LNCAP (cell line): ENCODE data around the gene KCND3.
A peak's percentile ranks its signal among the peaks of the same experiment; 100 is the strongest.

Experiments used
- TF ChIP-seq, protein P1 (sequence below): fragments of 450-650 bp; IDR thresholded peaks from 2 replicates; pipeline ENCODE4 v1.5.1; 2017; ENCODE audit warnings: mild to moderate bottlenecking

KCND3 gene

DNA sequence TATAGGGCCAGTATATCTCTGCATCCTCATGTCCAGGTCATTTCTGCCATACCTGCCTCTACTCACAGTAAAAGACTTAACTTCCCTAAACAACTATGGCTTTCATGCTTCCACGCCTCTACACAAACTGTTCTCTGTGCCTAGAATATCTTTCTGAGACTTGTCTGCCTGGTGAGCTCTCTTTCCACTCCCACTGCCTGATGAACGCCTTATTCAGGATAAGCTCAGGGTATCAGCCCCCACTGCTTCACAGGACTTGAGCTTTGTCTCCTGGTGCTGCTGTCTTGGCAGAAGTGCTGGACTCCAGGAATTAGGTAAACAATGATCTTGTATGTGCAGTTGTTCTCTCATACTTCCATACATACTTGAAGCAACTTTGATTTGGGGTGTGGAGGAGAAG, 238.6 kb downstream of the KCND3 start:
- TF ChIP-seq, protein P1, sequence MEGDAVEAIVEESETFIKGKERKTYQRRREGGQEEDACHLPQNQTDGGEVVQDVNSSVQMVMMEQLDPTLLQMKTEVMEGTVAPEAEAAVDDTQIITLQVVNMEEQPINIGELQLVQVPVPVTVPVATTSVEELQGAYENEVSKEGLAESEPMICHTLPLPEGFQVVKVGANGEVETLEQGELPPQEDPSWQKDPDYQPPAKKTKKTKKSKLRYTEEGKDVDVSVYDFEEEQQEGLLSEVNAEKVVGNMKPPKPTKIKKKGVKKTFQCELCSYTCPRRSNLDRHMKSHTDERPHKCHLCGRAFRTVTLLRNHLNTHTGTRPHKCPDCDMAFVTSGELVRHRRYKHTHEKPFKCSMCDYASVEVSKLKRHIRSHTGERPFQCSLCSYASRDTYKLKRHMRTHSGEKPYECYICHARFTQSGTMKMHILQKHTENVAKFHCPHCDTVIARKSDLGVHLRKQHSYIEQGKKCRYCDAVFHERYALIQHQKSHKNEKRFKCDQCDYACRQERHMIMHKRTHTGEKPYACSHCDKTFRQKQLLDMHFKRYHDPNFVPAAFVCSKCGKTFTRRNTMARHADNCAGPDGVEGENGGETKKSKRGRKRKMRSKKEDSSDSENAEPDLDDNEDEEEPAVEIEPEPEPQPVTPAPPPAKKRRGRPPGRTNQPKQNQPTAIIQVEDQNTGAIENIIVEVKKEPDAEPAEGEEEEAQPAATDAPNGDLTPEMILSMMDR, result no peak

DNA sequence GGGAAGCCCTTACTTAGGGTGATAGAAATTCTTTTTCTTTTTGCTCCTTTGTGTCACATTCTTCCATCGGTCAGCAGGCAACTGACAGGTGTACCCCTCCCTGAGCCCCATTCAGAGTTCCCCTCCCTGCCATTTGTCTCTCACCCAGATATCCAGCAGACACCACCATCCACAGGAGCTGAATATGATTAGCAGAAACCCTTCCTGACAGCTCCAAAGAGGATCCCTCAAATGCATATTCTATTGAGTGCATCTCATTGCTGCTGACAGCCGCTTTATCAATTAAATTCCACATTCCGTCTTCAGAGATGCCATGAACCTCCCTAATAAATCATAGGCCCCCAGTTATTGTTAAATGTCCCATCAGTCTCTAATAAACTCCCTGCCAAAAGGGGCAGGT, 239.8 kb downstream of the KCND3 start:
- TF ChIP-seq, protein P1, result no peak

DNA sequence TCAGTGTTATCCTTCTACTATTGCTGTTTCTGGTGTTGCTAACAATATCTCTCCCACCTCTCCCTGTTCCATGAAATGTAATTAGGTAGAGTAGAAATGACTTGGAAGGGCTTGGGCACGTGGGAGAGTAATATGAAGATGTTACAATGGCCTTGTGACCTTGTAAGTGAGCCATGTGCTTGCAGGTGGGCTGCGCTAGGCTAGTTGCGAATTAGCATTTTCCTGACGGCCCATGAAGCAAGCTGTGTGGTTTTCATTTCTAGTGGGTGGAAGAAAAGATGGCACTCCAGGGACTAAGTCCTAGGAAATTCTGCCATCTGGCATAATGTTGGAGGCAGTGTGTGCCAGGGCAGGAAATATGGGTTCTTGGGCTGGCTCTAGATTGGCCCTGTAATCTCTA, 241.5 kb downstream of the KCND3 start:
- TF ChIP-seq, protein P1, result no peak

DNA sequence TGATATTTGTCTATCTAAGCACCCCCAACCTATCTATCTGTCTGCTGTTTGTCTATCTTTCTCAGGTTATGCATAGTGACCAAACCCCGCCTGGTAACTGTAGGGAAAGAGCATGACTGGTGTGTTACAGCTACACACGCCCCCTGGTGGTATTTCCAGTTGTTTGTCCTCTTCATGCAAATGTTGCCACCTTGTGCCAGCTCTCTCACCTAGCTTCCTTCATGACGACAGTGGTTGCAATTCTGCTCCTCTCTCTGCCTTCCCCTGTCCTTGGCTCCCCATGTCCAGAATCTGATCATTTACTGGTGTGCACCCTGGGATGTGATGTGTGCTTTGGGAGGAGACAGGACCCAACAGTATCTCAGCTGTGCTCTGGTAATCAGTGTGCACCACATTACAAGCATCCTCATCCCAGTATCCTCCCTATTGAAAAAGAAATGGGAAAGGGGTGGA, 242.2 kb downstream of the KCND3 start:
- TF ChIP-seq, protein P1, result peak; percentile 63

DNA sequence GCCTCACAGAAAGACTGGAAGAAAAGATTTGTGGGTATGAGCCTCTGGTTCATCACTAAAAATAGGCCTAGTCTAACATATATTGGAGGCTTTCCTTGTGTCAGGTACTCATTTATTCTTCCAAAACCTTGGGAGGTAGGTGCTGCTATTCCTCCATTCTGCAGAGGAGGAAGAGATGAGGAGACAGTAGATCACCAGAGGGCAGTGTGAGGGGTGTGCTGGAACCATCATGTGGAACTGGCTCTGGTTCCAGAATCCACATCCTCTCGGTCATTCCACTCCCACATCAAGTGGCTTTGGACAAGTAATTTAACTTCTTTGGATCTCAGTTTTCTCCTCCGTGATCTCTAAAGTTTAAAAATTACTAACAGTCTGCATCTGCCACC, 242.9 kb downstream of the KCND3 start:
- TF ChIP-seq, protein P1, result no peak

DNA sequence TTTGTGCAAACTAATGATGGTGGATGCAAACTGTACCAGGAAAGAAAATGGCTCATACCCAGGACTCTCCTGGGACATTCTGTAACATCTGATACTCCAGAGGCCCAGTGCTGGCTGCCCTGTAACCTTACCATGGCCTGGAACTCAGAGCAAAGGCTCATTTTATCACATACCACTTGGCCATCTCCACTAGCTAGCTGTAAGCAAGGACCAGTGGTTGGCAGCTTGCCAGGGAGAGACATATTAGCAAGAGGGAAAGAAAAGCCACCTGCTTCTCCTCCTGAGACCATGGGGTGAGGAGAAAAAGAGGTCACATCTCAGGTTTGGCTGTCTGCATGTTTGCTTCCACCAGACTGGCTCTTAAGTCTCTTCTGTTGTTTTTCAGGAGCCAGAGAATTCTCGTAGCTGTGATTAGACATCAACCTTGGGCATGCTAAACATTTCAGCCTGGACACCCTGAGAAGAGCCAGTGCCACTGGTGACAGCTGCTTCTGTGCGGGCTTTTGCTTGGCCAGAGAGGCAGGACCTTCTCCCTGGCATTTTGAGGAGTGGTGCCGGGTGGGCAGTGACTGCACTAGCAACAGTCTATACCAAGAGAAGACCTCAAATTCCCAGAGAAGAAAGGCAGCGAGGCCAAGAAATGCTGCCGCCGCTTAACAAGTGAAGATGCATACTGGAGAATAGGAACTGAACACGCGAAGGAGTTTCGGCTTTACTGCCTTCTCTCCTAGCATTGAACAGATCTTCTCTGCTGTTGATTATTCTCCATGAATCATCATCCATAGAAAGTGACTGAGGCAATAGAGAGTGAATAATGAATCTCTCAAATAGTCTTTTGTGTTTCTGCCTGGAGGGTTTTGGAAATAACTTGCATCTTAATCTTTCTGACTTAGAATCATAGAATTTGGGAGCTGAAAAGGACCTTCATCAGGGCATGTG, 243.5 kb downstream of the KCND3 start:
- TF ChIP-seq, protein P1, result no peak

DNA sequence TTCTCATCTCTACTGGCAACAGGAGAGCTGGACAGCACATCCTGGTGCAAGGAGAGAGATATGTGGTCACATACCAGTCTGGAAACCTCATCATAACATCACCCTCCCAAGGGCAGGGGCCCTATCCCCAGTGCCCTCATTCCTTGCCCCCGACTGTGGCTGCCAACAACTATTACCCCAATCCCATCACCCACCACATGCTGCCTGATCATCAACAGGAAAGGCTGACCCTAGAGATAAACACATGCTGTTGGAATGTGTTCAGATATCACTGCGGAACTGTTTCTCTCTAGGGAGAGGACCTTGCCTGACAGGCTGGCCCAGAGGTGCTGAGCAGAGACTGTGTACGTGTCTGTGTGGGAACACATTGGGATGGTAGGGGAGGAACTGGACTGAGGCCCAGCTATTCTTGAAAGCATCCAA, 245.8 kb downstream of the KCND3 start:
- TF ChIP-seq, protein P1, result no peak
